ENCODE data around the gene OVAAL. TPM values are rescaled to one million over a fixed set of nuclear protein-coding genes. Genes with fewer than 3 reads are reported as not detected.
"Not testable (repeated sequence)": the region's sequence is repeated elsewhere in the genome, so short reads cannot be mapped to it uniquely, and the experiment has no call there.

OVAAL gene
- total RNA-seq, 1 experiment from 2014 or later = 3.6 TPM

GRCh38 chr1:180542838-180543145, 16.0 kb upstream of the OVAAL start:
- Histone ChIP-seq H3K79me2 (ENCODE audit: low read length) (no peaks in the 10 kb centered on the region), H4K20me1 (ENCODE audit: insufficient read depth, low read depth, low read length) (no peaks in the 10 kb centered on the region), H3K4me3 (ENCODE audit: low read length) (no peak overlapping the region), H3K4me2 (ENCODE audit: low read depth, low read length, poor library complexity, severe bottlenecking) (no peak overlapping the region), H3K9ac (ENCODE audit: low read length) (no peak overlapping the region), H3K9me3 (ENCODE audit: low read length) (no peaks in the 10 kb centered on the region), H3K27me3 (ENCODE audit: low read length) (no peaks in the 10 kb centered on the region), H3K4me1 (ENCODE audit: low read length) (no peaks in the 10 kb centered on the region), H3K27ac (ENCODE audit: low read length) (no peak overlapping the region), H3K36me3 (ENCODE audit: insufficient read depth, low read length) (no peaks in the 10 kb centered on the region), H3K9me2 (replicated peaks; ENCODE audit: insufficient read depth, low read length) (no peaks in the 10 kb centered on the region), H2AFZ (ENCODE audit: low read length) (no peak overlapping the region; the same call in 1 of the 2 replicates)
- DNase-seq = no peak

GRCh38 chr1:180544050-180544449, 14.7 kb upstream of the OVAAL start:
- Histone ChIP-seq H4K20me1 (ENCODE audit: insufficient read depth, low read depth, low read length) (no peaks in the 10 kb centered on the region), H2AFZ (ENCODE audit: low read length) (no peak overlapping the region), H3K27ac (ENCODE audit: low read length) (no peak overlapping the region), H3K4me2 (ENCODE audit: low read depth, low read length, poor library complexity, severe bottlenecking) (no peak overlapping the region), H3K4me1 (ENCODE audit: low read length) (no peaks in the 10 kb centered on the region), H3K36me3 (ENCODE audit: insufficient read depth, low read length) (no peaks in the 10 kb centered on the region), H3K9me2 (replicated peaks; ENCODE audit: insufficient read depth, low read length) (no peaks in the 10 kb centered on the region), H3K4me3 (ENCODE audit: low read length) (no peak overlapping the region), H3K79me2 (ENCODE audit: low read length) (no peaks in the 10 kb centered on the region), H3K9me3 (ENCODE audit: low read length) (no peaks in the 10 kb centered on the region), H3K27me3 (ENCODE audit: low read length) (no peaks in the 10 kb centered on the region), H3K9ac (ENCODE audit: low read length) (no peak overlapping the region)
- no peak for DNase-seq

- Histone ChIP-seq H3K36me3 (ENCODE audit: insufficient read depth, low read length) (no peaks in the 10 kb centered on the region), H3K9ac (ENCODE audit: low read length) (no peak overlapping the region), H2AFZ (ENCODE audit: low read length) (no peak overlapping the region), H3K27ac (ENCODE audit: low read length) (no peak overlapping the region), H3K9me2 (replicated peaks; ENCODE audit: insufficient read depth, low read length) (no peaks in the 10 kb centered on the region), H4K20me1 (ENCODE audit: insufficient read depth, low read depth, low read length) (no peaks in the 10 kb centered on the region), H3K4me3 (ENCODE audit: low read length) (no peak overlapping the region), H3K4me2 (ENCODE audit: low read depth, low read length, poor library complexity, severe bottlenecking) (no peak overlapping the region), H3K79me2 (ENCODE audit: low read length) (no peaks in the 10 kb centered on the region), H3K4me1 (ENCODE audit: low read length) (no peaks in the 10 kb centered on the region), H3K9me3 (ENCODE audit: low read length) (no peaks in the 10 kb centered on the region), H3K27me3 (ENCODE audit: low read length) (no peaks in the 10 kb centered on the region)
- no peak for DNase-seq
These were observed 12.8 kb upstream of the OVAAL start for GRCh38 chr1:180545991-180546390.

GRCh38 chr1:180548686-180549317, 10.0 kb upstream of the OVAAL start:
- H3K79me2 ChIP-seq (ENCODE audit: low read length) = no peaks in the 10 kb centered on the region

GRCh38 chr1:180549770-180550169, 9.0 kb upstream of the OVAAL start:
- H4K20me1 ChIP-seq (ENCODE audit: insufficient read depth, low read depth, low read length); H3K4me2 ChIP-seq (ENCODE audit: low read depth, low read length, poor library complexity, severe bottlenecking); H3K9me2 ChIP-seq (replicated peaks; ENCODE audit: insufficient read depth, low read length); H3K36me3 ChIP-seq (ENCODE audit: insufficient read depth, low read length); H3K79me2 ChIP-seq (ENCODE audit: low read length); H3K9ac ChIP-seq (ENCODE audit: low read length); H3K27ac ChIP-seq (ENCODE audit: low read length); H3K4me3 ChIP-seq (ENCODE audit: low read length); DNase-seq; H3K9me3 ChIP-seq (ENCODE audit: low read length); H3K4me1 ChIP-seq (ENCODE audit: low read length); H3K27me3 ChIP-seq (ENCODE audit: low read length); H2AFZ ChIP-seq (ENCODE audit: low read length): not testable (repeated sequence)

More at GRCh38 chr1:180548686-180549317, 10.0 kb upstream of the OVAAL start:
- H3K36me3 ChIP-seq (ENCODE audit: insufficient read depth, low read length) = no peaks in the 10 kb centered on the region
- H3K27ac ChIP-seq (ENCODE audit: low read length) = no peak overlapping the region
- no peaks in the 10 kb centered on the region for H3K27me3 ChIP-seq (ENCODE audit: low read length)
- H3K9ac ChIP-seq (ENCODE audit: low read length) = no peak overlapping the region
- no peaks in the 10 kb centered on the region for H3K9me3 ChIP-seq (ENCODE audit: low read length)
- H4K20me1 ChIP-seq (ENCODE audit: insufficient read depth, low read depth, low read length) = no peaks in the 10 kb centered on the region
- DNase-seq = no peak
- H2AFZ ChIP-seq (ENCODE audit: low read length) = no peak overlapping the region
- H3K4me2 ChIP-seq (ENCODE audit: low read depth, low read length, poor library complexity, severe bottlenecking) = no peak overlapping the region
- H3K4me1 ChIP-seq (ENCODE audit: low read length) = no peaks in the 10 kb centered on the region
- H3K9me2 ChIP-seq (replicated peaks; ENCODE audit: insufficient read depth, low read length) = no peaks in the 10 kb centered on the region
- no peak overlapping the region for H3K4me3 ChIP-seq (ENCODE audit: low read length)

- Histone ChIP-seq H3K9ac (ENCODE audit: low read length) (no peak overlapping the region), H3K9me3 (ENCODE audit: low read length) (no peaks in the 10 kb centered on the region), H3K4me2 (ENCODE audit: low read depth, low read length, poor library complexity, severe bottlenecking) (no peak overlapping the region), H3K27ac (ENCODE audit: low read length) (no peak overlapping the region), H4K20me1 (ENCODE audit: insufficient read depth, low read depth, low read length) (no peaks in the 10 kb centered on the region), H3K4me1 (ENCODE audit: low read length) (no peaks in the 10 kb centered on the region), H3K9me2 (replicated peaks; ENCODE audit: insufficient read depth, low read length) (no peaks in the 10 kb centered on the region), H3K36me3 (ENCODE audit: insufficient read depth, low read length) (no peaks in the 10 kb centered on the region), H3K4me3 (ENCODE audit: low read length) (no peak overlapping the region), H3K27me3 (ENCODE audit: low read length) (no peaks in the 10 kb centered on the region), H3K79me2 (ENCODE audit: low read length) (no peaks in the 10 kb centered on the region), H2AFZ (ENCODE audit: low read length) (no peak overlapping the region)
- no peak for DNase-seq
These were observed 8.5 kb upstream of the OVAAL start for GRCh38 chr1:180550241-180550640.

- Histone ChIP-seq H2AFZ (ENCODE audit: low read length) (no peak overlapping the region), H3K4me2 (ENCODE audit: low read depth, low read length, poor library complexity, severe bottlenecking) (no peak overlapping the region), H3K4me3 (ENCODE audit: low read length) (no peak overlapping the region), H3K79me2 (ENCODE audit: low read length) (no peaks in the 10 kb centered on the region), H3K9me2 (replicated peaks; ENCODE audit: insufficient read depth, low read length) (no peaks in the 10 kb centered on the region), H3K9me3 (ENCODE audit: low read length) (no peaks in the 10 kb centered on the region), H4K20me1 (ENCODE audit: insufficient read depth, low read depth, low read length) (no peaks in the 10 kb centered on the region), H3K27me3 (ENCODE audit: low read length) (no peaks in the 10 kb centered on the region), H3K27ac (ENCODE audit: low read length) (no peak overlapping the region), H3K36me3 (ENCODE audit: insufficient read depth, low read length) (no peaks in the 10 kb centered on the region), H3K9ac (ENCODE audit: low read length) (no peak overlapping the region), H3K4me1 (ENCODE audit: low read length) (no peaks in the 10 kb centered on the region)
- no peak for DNase-seq
These were observed 6.8 kb upstream of the OVAAL start for GRCh38 chr1:180551997-180552396.

DNA sequence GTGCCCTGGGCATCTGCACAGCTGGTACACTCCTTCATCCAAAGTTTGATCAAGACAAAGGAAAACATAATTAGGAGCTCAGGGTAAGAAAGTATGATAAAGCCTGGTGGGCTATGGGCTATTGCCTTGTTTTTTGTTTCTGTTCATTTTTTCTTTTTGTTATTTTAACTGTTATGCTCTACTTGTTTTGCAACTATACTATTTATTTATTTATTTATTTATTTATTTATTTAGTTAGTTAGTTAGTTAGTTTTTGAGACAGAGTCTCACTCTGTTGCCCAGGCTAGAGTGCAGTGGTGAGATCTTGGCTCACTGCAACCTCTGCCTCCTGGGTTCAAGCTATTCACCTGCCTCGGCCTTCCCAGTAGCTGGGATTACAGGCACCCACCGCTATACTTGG, 5.7 kb upstream of the OVAAL start:
- H3K4me3 ChIP-seq (ENCODE audit: low read length); H3K27ac ChIP-seq (ENCODE audit: low read length); H3K9ac ChIP-seq (ENCODE audit: low read length); H3K9me3 ChIP-seq (ENCODE audit: low read length); H3K79me2 ChIP-seq (ENCODE audit: low read length); H2AFZ ChIP-seq (ENCODE audit: low read length); H3K4me2 ChIP-seq (ENCODE audit: low read depth, low read length, poor library complexity, severe bottlenecking); H3K36me3 ChIP-seq (ENCODE audit: insufficient read depth, low read length); H3K27me3 ChIP-seq (ENCODE audit: low read length); H4K20me1 ChIP-seq (ENCODE audit: insufficient read depth, low read depth, low read length); DNase-seq; H3K4me1 ChIP-seq (ENCODE audit: low read length); H3K9me2 ChIP-seq (replicated peaks; ENCODE audit: insufficient read depth, low read length): not testable (repeated sequence)

- DNase-seq = no peak
- Histone ChIP-seq H4K20me1 (ENCODE audit: insufficient read depth, low read depth, low read length) (no peaks in the 10 kb centered on the region), H3K36me3 (ENCODE audit: insufficient read depth, low read length) (no peaks in the 10 kb centered on the region), H3K79me2 (ENCODE audit: low read length) (no peaks in the 10 kb centered on the region), H3K9me3 (ENCODE audit: low read length) (no peaks in the 10 kb centered on the region), H3K27me3 (ENCODE audit: low read length) (no peaks in the 10 kb centered on the region), H3K4me3 (ENCODE audit: low read length) (no peak overlapping the region), H3K27ac (ENCODE audit: low read length) (no peak overlapping the region), H3K9ac (ENCODE audit: low read length) (no peak overlapping the region), H3K4me2 (ENCODE audit: low read depth, low read length, poor library complexity, severe bottlenecking) (no peak overlapping the region), H2AFZ (ENCODE audit: low read length) (no peak overlapping the region), H3K9me2 (replicated peaks; ENCODE audit: insufficient read depth, low read length) (no peaks in the 10 kb centered on the region), H3K4me1 (ENCODE audit: low read length) (no peaks in the 10 kb centered on the region)
These were observed 3.4 kb upstream of the OVAAL start for GRCh38 chr1:180555411-180555810.

All from Karpas-422 (cell line).